SK-N-SH (cell line): ENCODE measurements around the gene WDR33. TPM values are rescaled to one million over a fixed set of nuclear protein-coding genes. Genes with fewer than 3 reads are reported as not detected.
"Not testable (repeated sequence)": the region's sequence is repeated elsewhere in the genome, so short reads cannot be mapped to it uniquely, and the experiment has no call there.

Experiments
- CTCF ChIA-PET: fragments of 300-600, 350-600 bp; formaldehyde crosslinking; extraction: SDS; loops from one replicate; lab custom pipeline; 2021; lab: Yijun Ruan, JAX
- POLR2A ChIA-PET: fragments of 350-600 bp; sonication (Branson Sonifier 250); formaldehyde crosslinking; extraction: SDS; loops from one replicate; lab custom pipeline; 2020; ENCODE audit warnings: antibody characterized with exemption, inconsistent platforms; lab: Yijun Ruan, JAX
- DNase-seq: peaks from one replicate; pipeline ENCODE4 v3.0.0; 2012
- H2AFZ ChIP-seq: fragments of 200-600 bp; sonication (generic); 2 replicates; pipeline ENCODE4 v1.8.1; 2016; ENCODE audit warnings: antibody characterized with exemption, mild to moderate bottlenecking, low read depth
- H3F3A ChIP-seq: fragments of 200-600 bp; sonication (generic); replicated peaks from 2 replicates; pipeline ENCODE3; 2016; ENCODE audit warnings: antibody characterized with exemption, mild to moderate bottlenecking; ENCODE audit not compliant: insufficient read depth
- H3K27ac ChIP-seq, 2 experiments: fragments of 200-500 bp in 1 of 2; fragments of 200-600 bp in 1 of 2; sonication (Bioruptor generic) in 1 of 2; sonication (generic), shearing (Covaris generic) in 1 of 2; 2 replicates each; pipeline versions ENCODE4 v1.5.1 to v1.6.1; 2014 to 2016; ENCODE audit warnings: low read depth in 2 of 2, inconsistent platforms in 1 of 2, low read length in 1 of 2, mild to moderate bottlenecking in 1 of 2, mixed read lengths in 1 of 2
- H3K27me3 ChIP-seq: fragments of 200-600 bp; sonication (generic), shearing (Covaris generic); 2 replicates; pipeline ENCODE4 v1.6.1; 2016; ENCODE audit warnings: mixed run types; ENCODE audit not compliant: insufficient read depth
- H3K36me3 ChIP-seq, 2 experiments: fragments of 200-500 bp in 1 of 2; fragments of 200-600 bp in 1 of 2; sonication (Bioruptor generic) in 1 of 2; sonication (generic) in 1 of 2; replicated peaks in 1 of 2; 2 replicates each; pipeline versions ENCODE3 to v1.5.1; 2014 to 2016; ENCODE audit warnings: low read length in 1 of 2, mild to moderate bottlenecking in 1 of 2; ENCODE audit not compliant: insufficient read depth in 2 of 2, control insufficient read depth in 1 of 2
- H3K4me1 ChIP-seq, 2 experiments: fragments of 200-500 bp in 1 of 2; fragments of 200-600 bp in 1 of 2; sonication (Bioruptor generic) in 1 of 2; sonication (generic), shearing (Covaris generic) in 1 of 2; 2 replicates each; pipeline versions ENCODE4 v1.5.1 to v1.6.1; 2014 to 2016; ENCODE audit warnings: low read depth in 1 of 2, low read length in 1 of 2, mixed run types in 1 of 2; ENCODE audit not compliant: insufficient read depth in 2 of 2, control insufficient read depth in 1 of 2
- H3K4me2 ChIP-seq: fragments of 200-600 bp; sonication (generic), shearing (Covaris generic); 2 replicates; pipeline ENCODE4 v1.6.1; 2017; ENCODE audit warnings: mixed run types
- H3K4me3 ChIP-seq, 2 experiments: fragments of 200-500 bp in 1 of 2; fragments of 200-600 bp in 1 of 2; sonication (Bioruptor generic) in 1 of 2; sonication (generic), shearing (Covaris generic) in 1 of 2; 2 replicates each; pipeline versions ENCODE4 v1.5.1 to v1.8.1; 2014 to 2016; ENCODE audit warnings: low read depth in 2 of 2, inconsistent platforms in 1 of 2, low read length in 1 of 2, mild to moderate bottlenecking in 1 of 2, mixed read lengths in 1 of 2, moderate library complexity in 1 of 2
- H3K79me2 ChIP-seq: fragments of 200-600 bp; sonication (generic); 2 replicates; pipeline ENCODE4 v1.8.1; 2017; ENCODE audit warnings: mild to moderate bottlenecking; ENCODE audit not compliant: insufficient read depth
- H3K9ac ChIP-seq: fragments of 200-600 bp; sonication (generic); 2 replicates; pipeline ENCODE4 v1.6.1; 2017; ENCODE audit warnings: mixed run types
- H3K9me2 ChIP-seq: fragments of 200-600 bp; sonication (generic); 2 replicates; pipeline ENCODE4 v1.6.1; 2017; ENCODE audit warnings: mixed run types
- H3K9me3 ChIP-seq: fragments of 200-600 bp; sonication (generic); 2 replicates; pipeline ENCODE4 v1.6.1; 2017; ENCODE audit warnings: mixed run types, mild to moderate bottlenecking, moderate library complexity
- H4K20me1 ChIP-seq: fragments of 200-600 bp; sonication (generic); 2 replicates; pipeline ENCODE4 v1.6.1; 2017; ENCODE audit warnings: mild to moderate bottlenecking, mixed run types; ENCODE audit not compliant: insufficient read depth
- CHD2 ChIP-seq: fragments of 150-350 bp; IDR thresholded peaks from 2 replicates; pipeline ENCODE4 v1.6.1; 2018; ENCODE audit warnings: low read length; ENCODE audit not compliant: partially characterized antibody
- EZH2phosphoT487 ChIP-seq: fragments of 200-600 bp; sonication (generic); IDR thresholded peaks from 2 replicates; pipeline ENCODE4 v1.6.1; 2017; ENCODE audit warnings: low read depth, mixed run types, mild to moderate bottlenecking, antibody characterized with exemption, moderate library complexity, borderline replicate concordance
- FOSL2 ChIP-seq: IDR thresholded peaks from 2 replicates; pipeline ENCODE4 v1.4.0; 2012; ENCODE audit warnings: low read depth, mild to moderate bottlenecking, moderate library complexity, borderline replicate concordance
- FOXJ3 ChIP-seq: sonication (generic); formaldehyde crosslinking; IDR thresholded peaks from 2 replicates; pipeline ENCODE4 v1.5.1; 2020; ENCODE audit warnings: mild to moderate bottlenecking, missing genetic modification reagents
- GATA2 ChIP-seq: sonication (generic); formaldehyde crosslinking; IDR thresholded peaks from 2 replicates; pipeline ENCODE4 v1.5.0; 2020; ENCODE audit warnings: mild to moderate bottlenecking, missing genetic modification reagents
- JUND ChIP-seq: IDR thresholded peaks from 2 replicates; pipeline ENCODE4 v1.4.0; 2012
- MEF2A ChIP-seq: IDR thresholded peaks from 2 replicates; pipeline ENCODE4 v1.4.0; 2012; ENCODE audit warnings: low read depth, borderline replicate concordance
- NFIC ChIP-seq: IDR thresholded peaks from 2 replicates; pipeline ENCODE4 v1.4.0; 2012; ENCODE audit warnings: borderline replicate concordance
- POLR2AphosphoS5 ChIP-seq: IDR thresholded peaks from 2 replicates; pipeline ENCODE4 v1.6.1; 2012; ENCODE audit warnings: low read depth, low read length
- RXRA ChIP-seq: IDR thresholded peaks from 2 replicates; pipeline ENCODE4 v1.4.0; 2012; ENCODE audit warnings: low read depth, mild to moderate bottlenecking, borderline replicate concordance
- SMC3 ChIP-seq: IDR thresholded peaks from 2 replicates; pipeline ENCODE4 v1.6.1; 2012; ENCODE audit warnings: low read depth, low read length, improper control_type of control experiment
- TCF12 ChIP-seq: IDR thresholded peaks from 2 replicates; pipeline ENCODE4 v1.4.0; 2012
- YY1 ChIP-seq: IDR thresholded peaks from 2 replicates; pipeline ENCODE4 v1.4.0; 2012; ENCODE audit warnings: low read depth, mild to moderate bottlenecking
- WGBS: methylation state at CpG from one replicate; pipeline ENCODE4 v1.1.6; 2017; ENCODE audit warnings: low lambda C conversion rate; 5-methylcytosine and 5-hydroxymethylcytosine counted together
- polyA plus RNA-seq, 3 experiments: library from polyadenylated mRNA; depleted of rRNA; stranded (reverse); fragments of >200 nt; gene quantifications; 2 replicates each; pipeline ENCODE4 v1.2.3, GENCODE V29; 2012
- TF ChIP-seq, protein P1 (sequence below): IDR thresholded peaks from 2 replicates; pipeline ENCODE4; 2012
- TF ChIP-seq, protein P2 (sequence below): IDR thresholded peaks from 2 replicates; pipeline ENCODE4 v1.4.0; 2012; ENCODE audit warnings: low read depth
- TF ChIP-seq, protein P3 (sequence below): IDR thresholded peaks from 2 replicates; pipeline ENCODE4 v1.4.0; 2012; ENCODE audit warnings: low read depth, borderline replicate concordance

The WDR33 gene
- polyA plus RNA-seq, 1 of the 3 experiments (the other 2 are of a cell fraction): 12.4 TPM

DNA sequence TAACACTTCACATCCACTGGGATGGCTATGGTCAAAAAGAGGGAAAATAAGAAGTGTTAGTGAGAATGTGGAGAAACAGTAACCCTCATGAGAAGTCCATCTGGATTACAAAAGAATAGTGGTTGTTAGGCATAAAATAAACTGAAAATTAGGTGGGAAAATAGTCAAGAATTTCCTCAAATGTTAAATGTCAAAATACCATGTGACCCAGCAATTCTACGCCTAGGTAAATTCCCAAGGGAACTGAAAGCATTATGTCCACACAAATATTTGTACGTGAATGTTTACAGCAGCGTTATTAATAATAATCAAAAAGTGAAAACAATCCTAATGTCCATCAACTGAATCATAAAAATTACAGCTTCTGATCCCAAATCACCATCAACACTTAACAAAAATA, 11.0 kb downstream of the WDR33 start:
- Histone ChIP-seq H3K4me1 (no peaks in the 10 kb centered on the region), H3K36me3 (peaks cover 0 to 15% of the 10 kb centered on the region in 2 experiments), H3K4me3 (no peak overlapping the region), H3K4me2 (no peak overlapping the region), H3K79me2 (peaks cover 100% of the 10 kb centered on the region), H3K9me3 (no peaks in the 10 kb centered on the region), H3F3A (peaks cover 3% of the 10 kb centered on the region), H3K27me3 (no peaks in the 10 kb centered on the region), H2AFZ (no peak overlapping the region), H3K27ac (no peak overlapping the region), H4K20me1 (peaks cover 96% of the 10 kb centered on the region), H3K9ac (no peak overlapping the region), H3K9me2 (no peaks in the 10 kb centered on the region)
- 94% methylated on average over 3 of the region's 3 CpGs for WGBS
- ChIA-PET CTCF (no interaction called here), POLR2A (no interaction called here)
- TF ChIP-seq MEF2A: no peak
- no peak for DNase-seq

DNA sequence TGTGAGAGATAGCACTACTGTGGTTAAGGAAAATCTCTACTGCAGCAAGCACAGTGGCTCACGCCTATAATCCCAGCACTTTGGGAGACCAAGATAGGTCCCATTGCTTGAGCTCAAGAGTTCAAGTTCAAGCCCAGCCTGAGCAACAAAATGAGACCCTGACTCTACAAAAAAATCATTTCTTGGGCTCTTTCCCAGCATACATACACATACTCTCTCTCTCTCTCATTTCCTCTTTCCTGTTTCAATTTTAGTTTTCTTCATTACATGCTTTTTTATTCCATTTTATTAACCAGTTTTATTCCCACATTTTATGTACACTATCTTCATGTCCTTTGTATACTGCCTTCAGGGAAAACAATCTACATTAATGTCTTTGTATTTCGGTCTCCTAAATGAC, 14.6 kb downstream of the WDR33 start:
- Histone ChIP-seq H4K20me1 (peaks cover 93% of the 10 kb centered on the region), H3K27ac (no peak overlapping the region), H3K4me3 (no peak overlapping the region), H3K4me2 (no peak overlapping the region), H3K9me2 (no peaks in the 10 kb centered on the region), H3F3A (no peaks in the 10 kb centered on the region), H3K9ac (no peak overlapping the region), H2AFZ (no peak overlapping the region), H3K36me3 (peaks cover 0 to 12% of the 10 kb centered on the region in 2 experiments), H3K4me1 (no peaks in the 10 kb centered on the region), H3K27me3 (no peaks in the 10 kb centered on the region), H3K9me3 (no peaks in the 10 kb centered on the region), H3K79me2 (peaks cover 100% of the 10 kb centered on the region)
- ChIA-PET CTCF (no interaction called here), POLR2A (no interaction called here)
- whole genome bisulfite sequencing: 98% methylated on average over 2 of the region's 2 CpGs
- DNase-seq: no peak
- TF ChIP-seq CHD2 (no peak), SMC3 (no peak), FOXJ3 (CRISPR knock-in tag) (no peak), GATA2 (CRISPR knock-in tag) (no peak), EZH2phosphoT487 (no peak), RXRA (no peak), POLR2AphosphoS5 (no peak), NFIC (no peak), TCF12 (no peak), FOSL2 (no peak), JUND (no peak), YY1 (no peak)
- TF ChIP-seq, protein P1, sequence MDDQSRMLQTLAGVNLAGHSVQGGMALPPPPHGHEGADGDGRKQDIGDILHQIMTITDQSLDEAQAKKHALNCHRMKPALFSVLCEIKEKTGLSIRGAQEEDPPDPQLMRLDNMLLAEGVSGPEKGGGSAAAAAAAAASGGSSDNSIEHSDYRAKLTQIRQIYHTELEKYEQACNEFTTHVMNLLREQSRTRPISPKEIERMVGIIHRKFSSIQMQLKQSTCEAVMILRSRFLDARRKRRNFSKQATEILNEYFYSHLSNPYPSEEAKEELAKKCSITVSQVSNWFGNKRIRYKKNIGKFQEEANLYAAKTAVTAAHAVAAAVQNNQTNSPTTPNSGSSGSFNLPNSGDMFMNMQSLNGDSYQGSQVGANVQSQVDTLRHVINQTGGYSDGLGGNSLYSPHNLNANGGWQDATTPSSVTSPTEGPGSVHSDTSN: no peak
- TF ChIP-seq, protein P2, sequence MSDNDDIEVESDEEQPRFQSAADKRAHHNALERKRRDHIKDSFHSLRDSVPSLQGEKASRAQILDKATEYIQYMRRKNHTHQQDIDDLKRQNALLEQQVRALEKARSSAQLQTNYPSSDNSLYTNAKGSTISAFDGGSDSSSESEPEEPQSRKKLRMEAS: no peak
- TF ChIP-seq, protein P3, sequence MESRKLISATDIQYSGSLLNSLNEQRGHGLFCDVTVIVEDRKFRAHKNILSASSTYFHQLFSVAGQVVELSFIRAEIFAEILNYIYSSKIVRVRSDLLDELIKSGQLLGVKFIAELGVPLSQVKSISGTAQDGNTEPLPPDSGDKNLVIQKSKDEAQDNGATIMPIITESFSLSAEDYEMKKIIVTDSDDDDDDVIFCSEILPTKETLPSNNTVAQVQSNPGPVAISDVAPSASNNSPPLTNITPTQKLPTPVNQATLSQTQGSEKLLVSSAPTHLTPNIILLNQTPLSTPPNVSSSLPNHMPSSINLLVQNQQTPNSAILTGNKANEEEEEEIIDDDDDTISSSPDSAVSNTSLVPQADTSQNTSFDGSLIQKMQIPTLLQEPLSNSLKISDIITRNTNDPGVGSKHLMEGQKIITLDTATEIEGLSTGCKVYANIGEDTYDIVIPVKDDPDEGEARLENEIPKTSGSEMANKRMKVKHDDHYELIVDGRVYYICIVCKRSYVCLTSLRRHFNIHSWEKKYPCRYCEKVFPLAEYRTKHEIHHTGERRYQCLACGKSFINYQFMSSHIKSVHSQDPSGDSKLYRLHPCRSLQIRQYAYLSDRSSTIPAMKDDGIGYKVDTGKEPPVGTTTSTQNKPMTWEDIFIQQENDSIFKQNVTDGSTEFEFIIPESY: no peak

DNA sequence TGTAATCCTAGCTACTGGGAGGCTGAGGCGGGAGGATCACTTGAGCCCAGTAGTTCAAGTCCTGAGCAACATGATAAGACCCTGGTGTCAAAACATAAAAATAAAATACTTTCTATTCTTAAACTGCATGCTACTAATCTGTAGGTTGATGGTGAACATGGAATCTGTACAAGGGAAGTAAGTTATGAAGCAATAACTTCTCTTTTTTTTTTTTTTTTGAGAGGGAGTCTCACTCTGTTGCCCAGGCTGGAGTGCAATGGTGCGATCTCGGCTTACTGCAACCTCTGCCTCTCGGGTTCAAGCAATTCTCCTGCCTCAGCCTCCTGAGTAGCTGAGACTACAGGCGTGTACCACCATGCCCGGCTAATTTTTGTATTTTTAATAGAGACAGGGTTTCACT, 16.1 kb downstream of the WDR33 start:
- 97% methylated on average over 6 of the region's 6 CpGs for WGBS
- H4K20me1 ChIP-seq: peaks cover 81% of the 10 kb centered on the region
- H3K9me3 ChIP-seq: not testable (repeated sequence)

More for the DNA sequence above, 16.1 kb downstream of the WDR33 start:
- H3K4me2 ChIP-seq, DNase-seq, H3K36me3 ChIP-seq, H3K4me1 ChIP-seq, H3K9me2 ChIP-seq, H2AFZ ChIP-seq, H3K9ac ChIP-seq, H3F3A ChIP-seq, POLR2A ChIA-PET, H3K27ac ChIP-seq, H3K4me3 ChIP-seq, H3K27me3 ChIP-seq: not testable (repeated sequence)
- CTCF ChIA-PET: interaction anchor here (1.4 kb wide), 1 partner anchor 14 kb away, joined by 4 read pairs; no protein-coding TSS in a partner anchor
- H3K79me2 ChIP-seq: peaks cover 98% of the 10 kb centered on the region
